Uterus (tissue), 2 donors: ENCODE results near the gene PCK2.

Source experiments
- CTCF ChIP-seq, 4 experiments: fragments of 200-600 bp in 2 of 4; fragments of 450-650 bp in 2 of 4; sonication (generic) in 2 of 4; IDR thresholded peaks; one replicate each; pipeline ENCODE4 v1.5.1; 2016 to 2019; ENCODE audit warnings: antibody characterized with exemption in 4 of 4, mild to moderate bottlenecking in 2 of 4, moderate library complexity in 1 of 4
- POLR2A ChIP-seq, 2 donors: fragments of 450-650 bp; IDR thresholded peaks; one replicate each; pipeline ENCODE4 v1.6.1; 2016; ENCODE audit warnings: antibody characterized with exemption in 2 of 2, mild to moderate bottlenecking in 1 of 2, moderate library complexity in 1 of 2

GRCh38 chr14:24129410-24129998, 35.4 kb downstream of the PCK2 start:
- TF ChIP-seq CTCF (IDR thresholded peaks at IDR 0.05) (no peak), POLR2A (IDR thresholded peaks at IDR 0.05) (no peak)
